ENCODE results near the gene KATNB1.

KATNB1 gene

GRCh38 chr16:57699481-57699880, 36.1 kb upstream of the KATNB1 start:
- 0 out of 2 replicates have a peak, but pooled peaks cover 4% of the 10 kb centered on the region for H3K27me3 ChIP-seq (replicated peaks; ENCODE audit: insufficient read depth, low read length)
- H3K4me1 ChIP-seq (ENCODE audit: low read length) = no peaks in the 10 kb centered on the region
- no peaks in the 10 kb centered on the region for H3K9me2 ChIP-seq (replicated peaks; ENCODE audit: insufficient read depth, low read length)
- H3K36me3 ChIP-seq (replicated peaks; ENCODE audit: insufficient read depth, low read length) = no peaks in the 10 kb centered on the region
- H3K9ac ChIP-seq (ENCODE audit: low read length) = no peak overlapping the region
- no peaks in the 10 kb centered on the region for H3K9me3 ChIP-seq (replicated peaks; ENCODE audit: insufficient read depth, low read length)
- H2AFZ ChIP-seq (ENCODE audit: low read length) = no peak overlapping the region
- no peak overlapping the region for H3K4me2 ChIP-seq (ENCODE audit: low read depth, low read length)
- DNase-seq = no peak
- H3K4me3 ChIP-seq (ENCODE audit: low read length) = no peak overlapping the region
- no peaks in the 10 kb centered on the region for H3K79me2 ChIP-seq (ENCODE audit: low read length)
- TF ChIP-seq EZH2phosphoT487 (IDR thresholded peaks at IDR 0.05; ENCODE audit: low read length) = no peak
- TF ChIP-seq CTCF (IDR thresholded peaks at IDR 0.05; ENCODE audit: low read length) = no peak
- TF ChIP-seq EZH2 (optimal IDR thresholded peaks at IDR 0.05; ENCODE audit: low read depth, low read length) = no peak
- no peaks in the 10 kb centered on the region for H3F3A ChIP-seq (ENCODE audit: insufficient read depth, low read length)
- H4K20me1 ChIP-seq (ENCODE audit: insufficient read depth, low read length) = no peaks in the 10 kb centered on the region
- H3K27ac ChIP-seq (ENCODE audit: low read length) = no peak overlapping the region

- Histone ChIP-seq H3K4me2 (ENCODE audit: low read depth, low read length) (no peak overlapping the region), H2AFZ (ENCODE audit: low read length) (no peak overlapping the region), H3K9ac (ENCODE audit: low read length) (no peak overlapping the region), H3K4me1 (ENCODE audit: low read length) (no peaks in the 10 kb centered on the region), H3F3A (ENCODE audit: insufficient read depth, low read length) (no peaks in the 10 kb centered on the region), H4K20me1 (ENCODE audit: insufficient read depth, low read length) (no peaks in the 10 kb centered on the region), H3K9me3 (replicated peaks; ENCODE audit: insufficient read depth, low read length) (no peaks in the 10 kb centered on the region), H3K27ac (ENCODE audit: low read length) (no peak overlapping the region), H3K4me3 (ENCODE audit: low read length) (no peak overlapping the region), H3K79me2 (ENCODE audit: low read length) (no peaks in the 10 kb centered on the region), H3K36me3 (replicated peaks; ENCODE audit: insufficient read depth, low read length) (no peaks in the 10 kb centered on the region), H3K9me2 (replicated peaks; ENCODE audit: insufficient read depth, low read length) (no peaks in the 10 kb centered on the region), H3K27me3 (replicated peaks; ENCODE audit: insufficient read depth, low read length) (0 out of 2 replicates have a peak, but pooled peaks cover 7% of the 10 kb centered on the region)
- no peak for TF ChIP-seq EZH2 (optimal IDR thresholded peaks at IDR 0.05; ENCODE audit: low read depth, low read length)
- TF ChIP-seq CTCF (IDR thresholded peaks at IDR 0.05; ENCODE audit: low read length) = no peak
- TF ChIP-seq EZH2phosphoT487 (IDR thresholded peaks at IDR 0.05; ENCODE audit: low read length) = no peak
- no peak for DNase-seq
These were observed 35.7 kb upstream of the KATNB1 start for GRCh38 chr16:57699899-57700298.

- no peak overlapping the region for H3K9ac ChIP-seq (ENCODE audit: low read length)
- TF ChIP-seq EZH2 (optimal IDR thresholded peaks at IDR 0.05; ENCODE audit: low read depth, low read length) (no peak), CTCF (IDR thresholded peaks at IDR 0.05; ENCODE audit: low read length) (no peak), EZH2phosphoT487 (IDR thresholded peaks at IDR 0.05; ENCODE audit: low read length) (no peak)
- no peak for DNase-seq
- no peaks in the 10 kb centered on the region for H4K20me1 ChIP-seq (ENCODE audit: insufficient read depth, low read length)
- no peaks in the 10 kb centered on the region for H3K79me2 ChIP-seq (ENCODE audit: low read length)
- no peak overlapping the region for H2AFZ ChIP-seq (ENCODE audit: low read length)
- no peaks in the 10 kb centered on the region for H3F3A ChIP-seq (ENCODE audit: insufficient read depth, low read length)
- 0 out of 2 replicates have a peak, but pooled peaks cover 7% of the 10 kb centered on the region for H3K27me3 ChIP-seq (replicated peaks; ENCODE audit: insufficient read depth, low read length)
- H3K9me3 ChIP-seq (replicated peaks; ENCODE audit: insufficient read depth, low read length) = no peaks in the 10 kb centered on the region
- no peak overlapping the region for H3K4me3 ChIP-seq (ENCODE audit: low read length)
- no peaks in the 10 kb centered on the region for H3K4me1 ChIP-seq (ENCODE audit: low read length)
- H3K9me2 ChIP-seq (replicated peaks; ENCODE audit: insufficient read depth, low read length) = no peaks in the 10 kb centered on the region
- no peak overlapping the region for H3K27ac ChIP-seq (ENCODE audit: low read length)
- H3K36me3 ChIP-seq (replicated peaks; ENCODE audit: insufficient read depth, low read length) = no peaks in the 10 kb centered on the region
- H3K4me2 ChIP-seq (ENCODE audit: low read depth, low read length) = no peak overlapping the region
These were observed 34.6 kb upstream of the KATNB1 start for GRCh38 chr16:57700781-57701551.

Measured in MM.1S (cell line).